ENCODE measurements around the gene SARM1. TPM values are rescaled to one million over a fixed set of nuclear protein-coding genes. Genes with fewer than 3 reads are reported as not detected.
"Not testable (repeated sequence)": the region's sequence is repeated elsewhere in the genome, so short reads cannot be mapped to it uniquely, and the experiment has no call there.

The SARM1 gene
- total RNA-seq, 1 donor from 2014 or later: 5.1 TPM

DNA sequence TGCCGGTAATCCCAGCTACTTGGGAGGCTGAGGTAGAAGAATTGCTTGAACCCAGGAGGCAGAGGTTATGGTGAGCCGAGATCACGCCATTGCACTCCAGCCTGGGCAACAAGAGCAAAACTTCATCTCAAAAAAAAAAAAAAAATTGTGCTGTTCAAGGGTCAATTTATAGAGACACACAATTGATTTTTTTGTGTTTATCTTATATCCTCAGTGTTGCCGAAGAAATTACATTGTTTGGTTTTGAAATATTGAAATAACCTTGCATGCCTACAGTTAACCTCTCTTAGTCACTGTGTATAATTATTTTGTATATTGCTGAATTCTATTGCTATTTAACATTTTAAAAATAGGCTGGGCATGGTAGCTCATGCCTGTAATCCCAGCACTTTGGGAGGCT, 56.5 kb downstream of the SARM1 start:
- DNase-seq: not testable (repeated sequence)

DNA sequence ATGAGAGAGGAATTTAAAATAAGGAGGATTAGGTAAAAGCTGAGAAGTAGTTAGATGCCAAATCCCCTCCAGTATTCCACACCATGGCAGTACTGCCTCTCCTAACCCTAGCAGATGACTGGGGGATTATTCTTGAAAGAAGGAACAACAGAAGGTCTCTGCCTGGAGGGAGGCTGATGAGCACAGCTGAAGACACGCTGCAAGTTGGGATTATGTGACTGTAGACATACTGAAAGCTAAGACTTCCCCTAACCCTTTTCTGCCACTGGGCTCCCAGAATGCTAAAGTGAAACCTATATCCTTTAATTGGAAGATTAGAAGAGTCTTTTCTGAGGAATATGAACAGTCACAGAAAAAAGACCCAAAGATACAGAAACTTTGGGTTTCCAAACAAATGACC, 62.2 kb downstream of the SARM1 start:
- DNase-seq: no peak

DNA sequence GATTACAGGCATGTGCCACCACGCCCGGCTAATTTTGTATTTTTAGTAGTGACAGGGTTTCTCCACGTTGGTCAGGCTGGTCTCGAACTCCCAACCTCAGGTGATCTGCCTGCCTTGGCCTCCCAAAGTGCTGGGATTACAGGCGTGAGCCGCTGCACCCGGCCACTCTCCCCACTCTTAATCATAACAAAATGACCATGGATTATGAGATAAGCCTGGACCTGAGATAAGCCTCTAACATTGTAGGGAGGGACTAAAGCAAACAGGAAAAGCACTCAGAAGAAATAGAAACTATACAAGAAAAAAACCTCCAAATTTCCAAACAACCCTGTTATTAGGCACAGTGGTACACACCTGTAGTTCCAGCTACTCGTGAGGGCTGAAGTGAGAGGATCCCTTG, 62.8 kb downstream of the SARM1 start:
- DNase-seq: not testable (repeated sequence)

DNA sequence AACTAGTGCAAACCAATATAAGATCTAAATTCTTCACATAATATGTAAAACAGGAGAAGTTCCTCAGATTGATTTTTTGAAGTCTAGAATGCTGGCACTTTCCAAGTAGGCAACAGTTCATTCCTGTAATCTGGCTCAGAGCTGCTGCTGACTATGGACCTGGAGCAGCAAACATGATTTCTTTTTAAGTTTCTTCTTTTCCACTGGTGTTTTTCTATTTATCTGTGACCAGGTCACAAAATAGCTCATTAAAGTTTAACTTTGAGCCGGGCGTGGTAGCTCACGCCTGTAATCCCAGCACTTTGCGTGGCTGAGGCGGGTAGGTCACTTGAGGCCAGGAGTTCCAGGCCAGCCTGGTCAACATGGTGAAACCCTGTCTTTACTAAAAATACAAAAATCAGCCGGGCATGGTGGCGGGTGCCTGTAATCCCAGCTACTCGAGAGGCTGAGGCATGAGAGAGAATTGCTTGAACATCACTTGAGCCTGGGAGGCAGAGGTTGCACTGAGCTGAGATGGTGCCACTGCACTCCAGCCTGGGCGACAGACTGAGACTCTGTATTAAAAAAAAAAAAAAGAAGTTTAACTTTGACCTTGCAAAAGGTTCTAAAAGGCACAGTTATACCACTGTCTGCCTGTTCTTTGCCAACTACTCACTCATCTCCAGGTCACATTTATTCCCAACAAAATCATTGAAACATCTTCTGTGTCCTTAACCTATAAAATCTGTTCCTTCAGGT, 72.6 kb downstream of the SARM1 start:
- DNase-seq: no peak

DNA sequence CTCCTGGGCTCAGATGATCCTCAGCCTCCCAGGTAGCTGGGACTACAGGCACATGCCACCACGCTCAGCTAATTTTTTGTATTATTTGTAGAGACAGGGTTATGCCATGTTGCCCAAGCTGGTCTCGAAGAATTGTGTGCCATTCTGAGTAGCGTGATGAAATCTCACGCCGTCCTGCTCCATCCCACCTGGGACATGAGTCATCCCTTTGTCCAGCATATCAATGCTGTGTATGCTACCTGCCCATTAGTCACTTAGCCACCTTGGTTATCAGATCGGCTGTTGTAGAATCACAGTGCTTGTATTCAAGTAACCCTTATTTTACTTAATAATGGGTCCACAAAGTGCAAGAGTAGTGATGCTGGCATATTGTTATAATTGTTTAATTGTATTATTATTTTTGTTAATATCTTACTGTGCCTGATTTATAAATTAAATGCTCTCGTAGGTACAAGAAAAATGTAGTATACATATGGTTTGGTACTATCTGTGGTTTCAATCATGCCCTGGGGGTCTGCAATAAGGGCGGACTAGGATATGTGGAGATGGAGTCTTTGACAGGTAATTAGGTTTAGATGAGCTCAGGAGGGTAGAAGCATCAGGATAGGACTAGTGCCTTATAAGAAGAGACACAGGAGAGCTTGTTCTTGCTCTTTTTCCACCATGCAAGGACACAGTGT, 75.4 kb downstream of the SARM1 start:
- DNase-seq: no peak

DNA sequence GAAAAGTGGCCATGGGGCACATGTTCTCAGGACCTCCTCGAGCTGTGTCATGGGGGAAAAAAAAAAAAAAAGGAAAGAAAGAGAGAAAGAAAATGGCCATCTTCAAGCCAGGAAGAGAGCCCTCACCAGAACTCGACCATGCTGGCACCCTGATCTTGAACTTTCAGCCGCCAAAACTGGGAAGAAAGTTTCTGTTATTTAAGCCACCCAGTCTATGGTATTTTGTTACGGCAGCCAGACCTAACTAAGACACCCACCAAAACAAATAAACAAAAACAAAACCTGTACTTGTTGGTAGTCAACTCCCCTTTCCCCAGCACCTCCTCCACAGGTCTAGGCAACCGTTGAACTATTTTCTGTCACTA, 75.9 kb downstream of the SARM1 start:
- no peak for DNase-seq

DNA sequence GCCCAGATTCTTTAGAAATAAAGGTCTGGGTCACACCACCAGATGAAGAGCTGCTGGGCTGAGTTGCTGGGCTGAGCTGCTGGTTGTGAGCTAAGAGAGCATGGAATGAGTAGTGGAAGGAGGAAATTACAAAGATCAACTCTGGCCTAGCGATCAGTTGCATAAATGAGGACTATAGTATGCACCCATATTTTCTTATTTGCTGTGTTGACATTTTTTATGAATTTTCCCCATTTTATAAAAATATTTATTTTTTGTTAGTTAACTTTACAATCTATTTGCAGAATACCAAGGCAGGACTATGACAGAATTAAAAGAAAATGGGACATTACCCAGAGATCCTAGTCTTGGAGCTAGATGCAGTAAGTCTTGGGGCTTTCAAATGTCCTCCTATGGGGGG, 78.4 kb downstream of the SARM1 start:
- no peak for DNase-seq

Other genes starting within 250 kb of the SARM1 start
- 9.0 and 27.4 TPM in 2 replicates for gene TMEM97, start 52.5 kb upstream of the SARM1 start, total RNA-seq
- gene IFT20, start 36.2 kb upstream of the SARM1 start, total RNA-seq: 35.3 and 61.4 TPM in 2 replicates
- gene TNFAIP1, start 35.9 kb upstream of the SARM1 start, total RNA-seq: 107 and 108 TPM in 2 replicates
- gene POLDIP2, start 14.2 kb upstream of the SARM1 start, total RNA-seq: 69.4 and 92.4 TPM in 2 replicates
- not detected in 2 replicates for gene SEBOX, start 6.5 kb upstream of the SARM1 start, total RNA-seq
- gene VTN, start 1.4 kb upstream of the SARM1 start, total RNA-seq: 0.14 and 0.34 TPM in 2 replicates
- gene SLC46A1, start 34.5 kb downstream of the SARM1 start, total RNA-seq: 1.9 and 2.9 TPM in 2 replicates
- gene SLC13A2, start 102.0 kb downstream of the SARM1 start, total RNA-seq: not detected in 2 replicates
- gene FOXN1, start 134.7 kb downstream of the SARM1 start, total RNA-seq: not detected in 2 replicates
- gene UNC119, start 180.9 kb downstream of the SARM1 start, total RNA-seq: 31.9 and 32.0 TPM in 2 replicates
- 65.9 and 86.0 TPM in 2 replicates for gene PIGS, start 199.8 kb downstream of the SARM1 start, total RNA-seq
- gene ALDOC, start 205.2 kb downstream of the SARM1 start, total RNA-seq: 23.5 and 29.9 TPM in 2 replicates
- 10.6 and 47.7 TPM in 2 replicates for gene SPAG5, start 227.3 kb downstream of the SARM1 start, total RNA-seq
- 4.7 and 8.3 TPM in 2 replicates for gene RSKR, start 242.5 kb downstream of the SARM1 start, total RNA-seq